ENCODE results near the gene MLLT1.

DNA sequence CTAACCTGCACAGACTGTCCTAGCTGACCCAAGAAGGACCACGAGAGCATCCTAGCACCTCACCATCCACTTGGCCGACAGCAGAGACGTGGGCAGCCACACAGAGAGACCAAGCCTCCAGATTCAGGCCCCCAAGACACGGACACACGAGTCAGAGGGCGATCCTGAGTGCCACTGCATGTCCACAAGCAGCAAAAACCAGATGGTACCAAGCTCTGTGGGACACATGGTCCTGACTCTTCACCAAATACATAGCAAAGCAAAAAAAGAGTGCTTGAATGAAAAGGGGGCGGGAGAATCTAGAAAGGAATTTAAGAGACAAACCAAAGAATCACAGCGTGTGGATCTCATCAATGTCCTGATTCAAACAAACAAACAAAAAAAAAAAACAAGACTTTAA lies 45.2 kb downstream of the MLLT1 start:
- TF ChIP-seq, protein P1, sequence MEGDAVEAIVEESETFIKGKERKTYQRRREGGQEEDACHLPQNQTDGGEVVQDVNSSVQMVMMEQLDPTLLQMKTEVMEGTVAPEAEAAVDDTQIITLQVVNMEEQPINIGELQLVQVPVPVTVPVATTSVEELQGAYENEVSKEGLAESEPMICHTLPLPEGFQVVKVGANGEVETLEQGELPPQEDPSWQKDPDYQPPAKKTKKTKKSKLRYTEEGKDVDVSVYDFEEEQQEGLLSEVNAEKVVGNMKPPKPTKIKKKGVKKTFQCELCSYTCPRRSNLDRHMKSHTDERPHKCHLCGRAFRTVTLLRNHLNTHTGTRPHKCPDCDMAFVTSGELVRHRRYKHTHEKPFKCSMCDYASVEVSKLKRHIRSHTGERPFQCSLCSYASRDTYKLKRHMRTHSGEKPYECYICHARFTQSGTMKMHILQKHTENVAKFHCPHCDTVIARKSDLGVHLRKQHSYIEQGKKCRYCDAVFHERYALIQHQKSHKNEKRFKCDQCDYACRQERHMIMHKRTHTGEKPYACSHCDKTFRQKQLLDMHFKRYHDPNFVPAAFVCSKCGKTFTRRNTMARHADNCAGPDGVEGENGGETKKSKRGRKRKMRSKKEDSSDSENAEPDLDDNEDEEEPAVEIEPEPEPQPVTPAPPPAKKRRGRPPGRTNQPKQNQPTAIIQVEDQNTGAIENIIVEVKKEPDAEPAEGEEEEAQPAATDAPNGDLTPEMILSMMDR (IDR thresholded peaks at IDR 0.05; ENCODE audit: low read depth, low read length, missing input control): no peak
- TF ChIP-seq, protein P2, sequence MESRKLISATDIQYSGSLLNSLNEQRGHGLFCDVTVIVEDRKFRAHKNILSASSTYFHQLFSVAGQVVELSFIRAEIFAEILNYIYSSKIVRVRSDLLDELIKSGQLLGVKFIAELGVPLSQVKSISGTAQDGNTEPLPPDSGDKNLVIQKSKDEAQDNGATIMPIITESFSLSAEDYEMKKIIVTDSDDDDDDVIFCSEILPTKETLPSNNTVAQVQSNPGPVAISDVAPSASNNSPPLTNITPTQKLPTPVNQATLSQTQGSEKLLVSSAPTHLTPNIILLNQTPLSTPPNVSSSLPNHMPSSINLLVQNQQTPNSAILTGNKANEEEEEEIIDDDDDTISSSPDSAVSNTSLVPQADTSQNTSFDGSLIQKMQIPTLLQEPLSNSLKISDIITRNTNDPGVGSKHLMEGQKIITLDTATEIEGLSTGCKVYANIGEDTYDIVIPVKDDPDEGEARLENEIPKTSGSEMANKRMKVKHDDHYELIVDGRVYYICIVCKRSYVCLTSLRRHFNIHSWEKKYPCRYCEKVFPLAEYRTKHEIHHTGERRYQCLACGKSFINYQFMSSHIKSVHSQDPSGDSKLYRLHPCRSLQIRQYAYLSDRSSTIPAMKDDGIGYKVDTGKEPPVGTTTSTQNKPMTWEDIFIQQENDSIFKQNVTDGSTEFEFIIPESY (IDR thresholded peaks at IDR 0.05): no peak
- TF ChIP-seq RAD21 (IDR thresholded peaks at IDR 0.05): no peak
- no peak for TF ChIP-seq TAF1 (conservative IDR thresholded peaks at IDR 0.05)
- no peak for TF ChIP-seq JUND (IDR thresholded peaks at IDR 0.05)
- TF ChIP-seq, protein P3, sequence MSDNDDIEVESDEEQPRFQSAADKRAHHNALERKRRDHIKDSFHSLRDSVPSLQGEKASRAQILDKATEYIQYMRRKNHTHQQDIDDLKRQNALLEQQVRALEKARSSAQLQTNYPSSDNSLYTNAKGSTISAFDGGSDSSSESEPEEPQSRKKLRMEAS (IDR thresholded peaks at IDR 0.05): no peak
- TF ChIP-seq SP1 (IDR thresholded peaks at IDR 0.05): no peak
